ENCODE data around the gene CAVIN4.

DNA sequence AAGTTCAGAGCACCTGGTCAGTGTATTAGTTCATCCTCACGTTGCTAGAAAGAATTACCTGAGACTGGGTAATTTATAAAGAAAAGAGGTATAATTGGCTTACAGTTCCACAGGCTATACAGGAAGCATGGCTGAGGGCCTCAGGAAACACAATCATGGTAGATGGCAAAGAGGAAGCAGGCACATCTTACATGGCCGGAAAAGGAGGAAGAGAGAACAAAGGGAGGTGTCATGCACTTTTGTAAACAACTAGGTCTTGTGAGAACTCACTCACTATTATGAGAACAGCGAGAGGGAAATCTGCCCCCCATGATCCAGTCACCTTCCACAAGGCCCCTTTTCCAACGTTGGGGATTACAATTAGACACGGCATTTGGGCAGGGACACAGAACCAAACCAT lies 28.8 kb upstream of the CAVIN4 start:
- TF ChIP-seq, protein P1, sequence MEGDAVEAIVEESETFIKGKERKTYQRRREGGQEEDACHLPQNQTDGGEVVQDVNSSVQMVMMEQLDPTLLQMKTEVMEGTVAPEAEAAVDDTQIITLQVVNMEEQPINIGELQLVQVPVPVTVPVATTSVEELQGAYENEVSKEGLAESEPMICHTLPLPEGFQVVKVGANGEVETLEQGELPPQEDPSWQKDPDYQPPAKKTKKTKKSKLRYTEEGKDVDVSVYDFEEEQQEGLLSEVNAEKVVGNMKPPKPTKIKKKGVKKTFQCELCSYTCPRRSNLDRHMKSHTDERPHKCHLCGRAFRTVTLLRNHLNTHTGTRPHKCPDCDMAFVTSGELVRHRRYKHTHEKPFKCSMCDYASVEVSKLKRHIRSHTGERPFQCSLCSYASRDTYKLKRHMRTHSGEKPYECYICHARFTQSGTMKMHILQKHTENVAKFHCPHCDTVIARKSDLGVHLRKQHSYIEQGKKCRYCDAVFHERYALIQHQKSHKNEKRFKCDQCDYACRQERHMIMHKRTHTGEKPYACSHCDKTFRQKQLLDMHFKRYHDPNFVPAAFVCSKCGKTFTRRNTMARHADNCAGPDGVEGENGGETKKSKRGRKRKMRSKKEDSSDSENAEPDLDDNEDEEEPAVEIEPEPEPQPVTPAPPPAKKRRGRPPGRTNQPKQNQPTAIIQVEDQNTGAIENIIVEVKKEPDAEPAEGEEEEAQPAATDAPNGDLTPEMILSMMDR (conservative IDR thresholded peaks at IDR 0.05): no peak
- TF ChIP-seq ZFX (IDR thresholded peaks at IDR 0.05): no peak
